GM12874 (cell line): ENCODE data around the gene NAB1.

Experiments
- CTCF ChIP-seq: IDR thresholded peaks from 2 replicates; pipeline ENCODE4 v1.5.1; 2011; ENCODE audit warnings: low read depth, mild to moderate bottlenecking, control low read depth, low read length, moderate library complexity; ENCODE audit not compliant: insufficient read depth

The NAB1 gene

DNA sequence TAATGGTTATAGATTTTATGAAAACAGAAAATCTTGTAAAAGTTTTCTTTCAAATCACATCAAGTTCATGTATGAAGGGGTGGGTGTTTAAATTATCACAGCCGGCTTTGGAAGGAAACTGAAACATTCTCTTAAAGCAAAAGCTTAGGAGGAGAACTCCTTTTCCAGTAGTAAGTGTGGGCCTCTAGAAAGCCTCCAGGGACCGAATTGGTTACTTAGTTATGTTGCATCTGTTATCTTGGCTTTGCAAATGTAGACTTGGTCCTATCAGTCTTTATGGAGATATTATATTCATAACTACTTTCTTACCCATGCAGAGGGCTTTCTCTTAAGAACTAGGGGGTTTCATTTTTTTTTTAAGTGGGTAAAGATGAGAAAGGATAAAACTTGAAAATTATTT is 7.4 kb downstream of the NAB1 start:
- no peak for TF ChIP-seq CTCF

- no peak for TF ChIP-seq CTCF
Observed at GRCh38 chr2:190657474-190658255, 8.8 kb downstream of the NAB1 start.

GRCh38 chr2:190659553-190659952 is 10.7 kb downstream of the NAB1 start:
- TF ChIP-seq CTCF, result no peak

DNA sequence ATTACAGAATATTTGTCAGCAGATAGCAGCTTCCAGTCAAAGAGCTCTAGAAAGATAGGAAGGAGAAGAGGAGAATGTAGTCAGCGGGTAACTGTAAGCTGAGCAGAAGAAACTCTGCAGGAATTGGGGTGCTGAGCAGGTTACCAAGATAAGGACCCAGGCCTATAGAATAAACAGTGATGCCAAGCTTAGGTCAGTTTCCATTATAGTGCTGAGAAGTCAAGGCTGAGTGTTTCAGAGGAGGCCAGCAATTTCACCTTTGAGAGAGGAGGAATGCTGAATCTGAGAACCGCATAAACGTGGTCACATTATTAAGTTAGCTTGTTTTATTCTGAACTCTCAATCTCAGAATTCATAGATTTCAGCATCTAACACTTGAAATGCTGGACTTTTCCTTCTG is 13.9 kb downstream of the NAB1 start:
- no peak for TF ChIP-seq CTCF

GRCh38 chr2:190663348-190663747 is 14.5 kb downstream of the NAB1 start:
- TF ChIP-seq CTCF, result no peak

DNA sequence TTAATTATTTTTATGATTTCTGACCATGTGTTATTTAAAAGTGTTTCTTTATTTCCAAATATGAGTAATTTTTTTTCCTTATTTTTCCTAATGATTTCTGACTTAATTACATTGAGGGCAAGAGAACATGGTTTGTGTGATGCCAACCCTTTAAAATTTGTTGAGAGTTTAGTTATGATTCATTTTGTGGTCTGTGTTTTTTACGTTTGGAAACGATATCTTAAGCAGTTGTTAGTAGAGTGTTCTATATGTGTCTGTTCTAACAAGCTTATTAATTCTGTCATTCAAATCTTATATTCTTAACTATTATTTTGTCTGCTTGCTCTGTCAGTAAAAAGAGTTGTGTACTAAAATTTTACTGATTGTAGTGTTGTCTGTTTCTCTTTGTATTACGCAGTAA is 15.0 kb downstream of the NAB1 start:
- TF ChIP-seq CTCF, result no peak

DNA sequence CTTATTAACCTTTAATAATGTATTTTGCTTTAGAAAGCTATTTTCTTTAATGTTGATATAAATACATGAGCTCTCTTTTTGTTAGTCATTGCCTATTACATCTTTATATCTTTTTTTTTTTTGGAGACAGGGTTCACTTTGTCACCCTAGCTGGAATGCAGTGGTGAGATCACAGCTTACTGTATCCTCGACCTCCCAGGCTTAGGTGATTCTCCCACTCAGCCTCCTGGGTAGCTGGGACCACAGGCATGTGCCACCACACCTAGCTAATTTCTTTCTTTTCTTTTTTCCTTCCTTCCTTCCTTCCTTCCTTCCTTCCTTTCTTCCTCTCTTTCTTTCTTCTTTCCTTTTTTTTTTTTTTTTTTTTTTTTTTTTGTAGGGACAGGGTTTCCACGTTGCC is 15.4 kb downstream of the NAB1 start:
- no peak for TF ChIP-seq CTCF

DNA sequence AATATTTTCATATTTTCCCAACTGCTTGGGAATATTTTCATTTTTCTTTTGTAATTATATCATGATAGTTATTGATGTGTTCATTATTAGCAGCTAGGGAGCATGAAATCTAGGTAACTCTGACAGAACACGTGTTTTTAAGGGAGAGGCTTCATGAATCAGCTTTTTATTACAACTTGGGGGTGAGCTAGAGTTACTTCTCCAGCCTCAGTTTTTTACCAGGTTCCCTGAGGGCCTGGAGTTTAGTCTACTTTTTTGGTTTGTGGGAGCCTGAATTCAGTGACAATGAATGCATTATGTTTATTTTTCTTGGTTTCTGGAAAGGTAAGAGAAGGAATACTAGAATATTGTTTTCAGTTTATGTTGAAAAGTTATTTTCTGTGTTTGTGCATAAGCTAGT is 18.0 kb downstream of the NAB1 start:
- TF ChIP-seq CTCF, result no peak
